Measurements from ENCODE around the gene GREB1L.

DNA sequence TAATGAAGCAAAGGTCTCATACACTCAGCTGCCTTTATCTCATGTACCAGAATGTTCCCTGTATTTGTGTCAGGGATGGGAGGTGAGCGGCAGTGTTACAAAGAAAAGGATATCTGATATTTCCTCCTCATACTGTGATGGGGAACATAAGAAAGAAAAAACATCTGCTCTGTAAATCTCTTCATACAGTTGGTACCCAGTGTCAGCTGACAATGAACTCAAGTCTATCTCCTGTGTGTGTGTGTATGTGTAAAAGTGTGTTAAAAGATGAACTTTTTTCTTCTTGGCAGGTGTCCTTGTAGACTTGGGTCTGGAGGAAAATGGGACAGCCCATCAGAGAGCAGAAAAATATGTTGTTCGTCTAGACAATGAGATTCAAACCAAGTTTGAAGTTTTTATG, 230.7 kb downstream of the GREB1L start:
- TF ChIP-seq, protein P1, sequence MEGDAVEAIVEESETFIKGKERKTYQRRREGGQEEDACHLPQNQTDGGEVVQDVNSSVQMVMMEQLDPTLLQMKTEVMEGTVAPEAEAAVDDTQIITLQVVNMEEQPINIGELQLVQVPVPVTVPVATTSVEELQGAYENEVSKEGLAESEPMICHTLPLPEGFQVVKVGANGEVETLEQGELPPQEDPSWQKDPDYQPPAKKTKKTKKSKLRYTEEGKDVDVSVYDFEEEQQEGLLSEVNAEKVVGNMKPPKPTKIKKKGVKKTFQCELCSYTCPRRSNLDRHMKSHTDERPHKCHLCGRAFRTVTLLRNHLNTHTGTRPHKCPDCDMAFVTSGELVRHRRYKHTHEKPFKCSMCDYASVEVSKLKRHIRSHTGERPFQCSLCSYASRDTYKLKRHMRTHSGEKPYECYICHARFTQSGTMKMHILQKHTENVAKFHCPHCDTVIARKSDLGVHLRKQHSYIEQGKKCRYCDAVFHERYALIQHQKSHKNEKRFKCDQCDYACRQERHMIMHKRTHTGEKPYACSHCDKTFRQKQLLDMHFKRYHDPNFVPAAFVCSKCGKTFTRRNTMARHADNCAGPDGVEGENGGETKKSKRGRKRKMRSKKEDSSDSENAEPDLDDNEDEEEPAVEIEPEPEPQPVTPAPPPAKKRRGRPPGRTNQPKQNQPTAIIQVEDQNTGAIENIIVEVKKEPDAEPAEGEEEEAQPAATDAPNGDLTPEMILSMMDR (conservative IDR thresholded peaks at IDR 0.05 in 1 of 2, IDR thresholded peaks at IDR 0.05 in 1 of 2; ENCODE audit: low read depth in 1 of 2, low read length in 2 of 2): no peak
- no peak for TF ChIP-seq EZH2 (IDR thresholded peaks at IDR 0.05; ENCODE audit: low read length, missing control alignments)

Measured in fibroblast of lung (primary cell).